Endothelial cell of umbilical vein (primary cell): ENCODE measurements around the gene LRRC8B. TPM values are rescaled to one million over a fixed set of nuclear protein-coding genes. Genes with fewer than 3 reads are reported as not detected.

Experiments used
- BruUV-seq: library from RNA; stranded (reverse); fragments of 400-500 nt; replicated peaks from 2 replicates; lab custom pipeline; 2021; lab: Mats Ljungman, UMichigan
- CTCF ChIA-PET: fragments of 300-600, 350-600 bp; sonication (Branson Sonifier 250); formaldehyde crosslinking; loops from one replicate; lab custom pipeline; 2021; ENCODE audit warnings: antibody characterized with exemption, inconsistent platforms; lab: Charles Lee
- POLR2A ChIA-PET: fragments of 300-600, 350-600 bp; sonication (Branson Sonifier 250); formaldehyde crosslinking; loops from one replicate; lab custom pipeline; 2021; ENCODE audit warnings: antibody characterized with exemption, inconsistent platforms; lab: Charles Lee
- DNase-seq: peaks from one replicate; pipeline ENCODE4 v3.0.0-alpha.2; 2011; ENCODE audit warnings: low read depth, low spot score
- FAIRE-seq: peaks from 2 replicates; lab custom pipeline; 2011; peaks lifted over from hg19 to GRCh38; lab: Jason Lieb, UNC
- H2AFZ ChIP-seq: 2 replicates; pipeline ENCODE4 v1.6.0; 2012; ENCODE audit warnings: low read depth, low read length, control low read depth, inconsistent platforms
- H3K27ac ChIP-seq: 2 replicates; pipeline ENCODE4 v1.5.1; 2011; ENCODE audit warnings: low read depth, mild to moderate bottlenecking, control low read depth, low read length, moderate library complexity; ENCODE audit not compliant: insufficient read depth
- H3K27me3 ChIP-seq, 2 experiments: 2 replicates each; pipeline versions ENCODE4 v1.6.0 to v1.6.1; 2011; ENCODE audit warnings: low read length in 2 of 2, mixed read lengths in 1 of 2; ENCODE audit not compliant: control insufficient read depth in 2 of 2, insufficient read depth in 2 of 2
- H3K36me3 ChIP-seq, 2 experiments: 2 replicates in 1 of 2; 3 replicates in 1 of 2; pipeline ENCODE4 v1.5.1; 2011; ENCODE audit warnings: low read length in 2 of 2, mild to moderate bottlenecking in 1 of 2, moderate library complexity in 1 of 2; ENCODE audit not compliant: control insufficient read depth in 2 of 2, insufficient read depth in 2 of 2; ENCODE audit errors: extremely low read depth in 1 of 2
- H3K4me1 ChIP-seq: 3 replicates; pipeline ENCODE4 v1.5.1; 2011; ENCODE audit warnings: mild to moderate bottlenecking, low read length; ENCODE audit not compliant: control insufficient read depth, insufficient read depth; ENCODE audit errors: extremely low read depth
- H3K4me2 ChIP-seq: 2 replicates; pipeline ENCODE4 v1.6.1; 2011; ENCODE audit warnings: low read length, control low read depth, mixed read lengths; ENCODE audit not compliant: insufficient read depth
- H3K4me3 ChIP-seq, 3 experiments: fragments of 200-600 bp in 1 of 3; sonication (generic), shearing (Covaris generic) in 1 of 3; replicated peaks in 1 of 3; 2 replicates each; pipeline ENCODE4 v1.5.1; 2011 to 2016; ENCODE audit warnings: control low read depth in 3 of 3, low read length in 3 of 3, mild to moderate bottlenecking in 2 of 3, inconsistent platforms in 1 of 3, low read depth in 1 of 3, moderate library complexity in 1 of 3; ENCODE audit not compliant: insufficient read depth in 1 of 3
- H3K79me2 ChIP-seq: 2 replicates; pipeline ENCODE4 v1.6.0; 2012; ENCODE audit warnings: low read length, inconsistent platforms; ENCODE audit not compliant: control insufficient read depth, insufficient read depth
- H3K9ac ChIP-seq: replicated peaks from 2 replicates; pipeline ENCODE3; 2011; ENCODE audit warnings: low read length, control low read depth; ENCODE audit not compliant: insufficient read depth; ENCODE audit errors: extremely low read depth
- H3K9me1 ChIP-seq: replicated peaks from 3 replicates; pipeline ENCODE4 v1.6.0; 2011; ENCODE audit warnings: mild to moderate bottlenecking, low read length; ENCODE audit not compliant: control insufficient read depth, insufficient read depth; ENCODE audit errors: extremely low read depth
- H3K9me3 ChIP-seq: replicated peaks from 2 replicates; pipeline ENCODE4 v1.5.1; 2012; ENCODE audit warnings: low read length, inconsistent platforms; ENCODE audit not compliant: control insufficient read depth, insufficient read depth
- H4K20me1 ChIP-seq: replicated peaks from 2 replicates; pipeline ENCODE3; 2011; ENCODE audit warnings: mild to moderate bottlenecking, low read length; ENCODE audit not compliant: control insufficient read depth, insufficient read depth; ENCODE audit errors: extremely low read depth
- CTCF ChIP-seq, 2 donors: IDR thresholded peaks; 1 replicate in 1 of 2; 2 replicates in 1 of 2; pipeline ENCODE4 v1.5.1; 2011; ENCODE audit warnings: low read length in 2 of 2, mild to moderate bottlenecking in 2 of 2, moderate library complexity in 2 of 2, control low read depth in 1 of 2, inconsistent platforms in 1 of 2, low read depth in 1 of 2; ENCODE audit not compliant: insufficient read depth in 1 of 2; ENCODE audit errors: extremely low read depth in 1 of 2
- EZH2 ChIP-seq: IDR thresholded peaks from 2 replicates; pipeline ENCODE4 v1.6.1; 2012; ENCODE audit warnings: borderline replicate concordance, low read depth, mild to moderate bottlenecking, moderate library complexity, low read length, inconsistent platforms; ENCODE audit not compliant: severe bottlenecking
- FOS ChIP-seq: IDR thresholded peaks from 2 replicates; pipeline ENCODE4 v1.6.1; 2011; ENCODE audit warnings: mild to moderate bottlenecking, low read length, moderate library complexity, borderline replicate concordance; ENCODE audit not compliant: insufficient read depth
- GATA2 ChIP-seq: IDR thresholded peaks from 2 replicates; pipeline ENCODE4 v1.7.0; 2011; ENCODE audit warnings: low read depth, mild to moderate bottlenecking, moderate library complexity, mixed read lengths, low read length; ENCODE audit not compliant: insufficient read length, insufficient read depth
- JUN ChIP-seq: IDR thresholded peaks from 2 replicates; pipeline ENCODE4 v1.6.1; 2011; ENCODE audit warnings: borderline replicate concordance, low read depth; ENCODE audit not compliant: insufficient read length, insufficient read depth
- MYC ChIP-seq: IDR thresholded peaks from one replicate; pipeline ENCODE4 v1.6.1; 2011; ENCODE audit warnings: mild to moderate bottlenecking, low read depth, low read length
- POLR2A ChIP-seq: IDR thresholded peaks from 2 replicates; pipeline ENCODE4 v1.6.1; 2012; ENCODE audit warnings: low read depth, mild to moderate bottlenecking, control low read depth, low read length
- POLR2AphosphoS5 ChIP-seq: IDR thresholded peaks from 2 replicates; pipeline ENCODE4 v1.6.1; 2012; ENCODE audit warnings: low read depth, mild to moderate bottlenecking, control low read depth, low read length, moderate library complexity; ENCODE audit not compliant: insufficient read depth
- dilution Hi-C: fragments of 300-500 bp; cut with MboI; formaldehyde crosslinking; loops from one replicate; pipeline ENCODE4 v1.15.0; 2019; ENCODE audit warnings: low sequenced_read_pairs; ENCODE audit not compliant: extremely low pct_ligation_motif_present
- intact Hi-C: fragments of 100-400 bp; cut with micrococcal nuclease; formaldehyde crosslinking; loops from one replicate; pipeline ENCODE4 v1.10.0; 2022
- polyA plus RNA-seq, 4 experiments: library from polyadenylated mRNA; depleted of rRNA in 3 of 4; stranded (reverse) in 3 of 4; unstranded in 1 of 4; fragments of >200 nt; gene quantifications; 2 replicates each; pipeline versions ENCODE4 v1.2.1 to v1.2.3, GENCODE V29; 2011 to 2012; ENCODE audit warnings: missing spikeins in 1 of 4
- total RNA-seq: library from RNA; stranded (reverse); gene quantifications from 2 replicates; pipeline ENCODE4 v1.2.3, GENCODE V29; 2021
- TF ChIP-seq, protein P1 (sequence below): IDR thresholded peaks from 2 replicates; pipeline ENCODE4 v1.6.1; 2011; ENCODE audit not compliant: insufficient read depth, insufficient read length

Gene LRRC8B
- total and polyA plus RNA-seq, 2 donors (not counting 3 experiments of a cell fraction or from before 2014, with no cell fraction given): 15.2 to 15.8 TPM

GRCh38 chr1:89527256-89527655 is 2.6 kb downstream of the LRRC8B start:
- H3K9ac ChIP-seq: no peak overlapping the region
- no peak for FAIRE-seq
- intact Hi-C loops: no loop called here
- ChIA-PET POLR2A (no interaction called here), CTCF (no interaction called here)
- no peak overlapping the region for H3K27ac ChIP-seq
- no peak overlapping the region for H3K4me2 ChIP-seq
- dilution Hi-C loops: no loop called here
- H3K27me3 ChIP-seq: no peaks in the 10 kb centered on the region
- no peaks in the 10 kb centered on the region for H3K9me1 ChIP-seq
- no peak overlapping the region for H3K4me3 ChIP-seq
- H3K36me3 ChIP-seq: no peaks in the 10 kb centered on the region
- no peak for TF ChIP-seq MYC
- no peak for TF ChIP-seq EZH2
- no peak for TF ChIP-seq FOS
- TF ChIP-seq, protein P1, sequence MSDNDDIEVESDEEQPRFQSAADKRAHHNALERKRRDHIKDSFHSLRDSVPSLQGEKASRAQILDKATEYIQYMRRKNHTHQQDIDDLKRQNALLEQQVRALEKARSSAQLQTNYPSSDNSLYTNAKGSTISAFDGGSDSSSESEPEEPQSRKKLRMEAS: no peak
- TF ChIP-seq GATA2: no peak
- no peak for TF ChIP-seq POLR2AphosphoS5
- TF ChIP-seq JUN: no peak
- no peak for TF ChIP-seq CTCF (IDR thresholded peaks at IDR 0.05; ENCODE audit: extremely low read depth in 1 of 2, insufficient read depth in 1 of 2, low read depth in 1 of 2, low read length in 2 of 2)
- TF ChIP-seq POLR2A: no peak
- H3K79me2 ChIP-seq: peaks cover 12% of the 10 kb centered on the region
- no TSS peak for BruUV-seq
- H2AFZ ChIP-seq: no peak overlapping the region
- H3K4me1 ChIP-seq: peaks cover 24% of the 10 kb centered on the region
- DNase-seq: no peak
- H3K9me3 ChIP-seq: no peaks in the 10 kb centered on the region
- H4K20me1 ChIP-seq: no peaks in the 10 kb centered on the region
